HepG2 (cell line): ENCODE results near the gene PLCB1.

Source experiments
- CTCF ChIP-seq: sonication (generic); formaldehyde crosslinking; IDR thresholded peaks from 2 replicates; pipeline ENCODE4 v1.5.0; 2020; ENCODE audit warnings: mild to moderate bottlenecking, missing genetic modification reagents, moderate library complexity
- FOXK2 ChIP-seq: fragments of 450-650 bp; IDR thresholded peaks from 2 replicates; pipeline ENCODE4 v1.6.1; 2016
- MNT ChIP-seq: fragments of 450-650 bp; IDR thresholded peaks from 2 replicates; pipeline ENCODE4 v1.6.1; 2016
- POLR2A ChIP-seq, 2 experiments: IDR thresholded peaks; 2 replicates each; pipeline ENCODE4 v1.6.1; 2011; ENCODE audit warnings: low read depth in 2 of 2, low read length in 2 of 2, mild to moderate bottlenecking in 1 of 2, moderate library complexity in 1 of 2; ENCODE audit not compliant: insufficient read depth in 1 of 2
- PPARG ChIP-seq: conservative IDR thresholded peaks from 2 replicates; pipeline ENCODE4 v1.6.1; 2016; ENCODE audit warnings: missing biosample characterization, missing genetic modification reagents
- SATB2 ChIP-seq: sonication (generic); formaldehyde crosslinking; IDR thresholded peaks from 2 replicates; pipeline ENCODE4 v1.5.0; 2020; ENCODE audit warnings: missing genetic modification reagents
- TAF1 ChIP-seq: sonication (generic); formaldehyde crosslinking; IDR thresholded peaks from 2 replicates; pipeline ENCODE4 v1.4.0; 2020; ENCODE audit warnings: missing genetic modification reagents
- TAF15 ChIP-seq: fragments of 200-400 bp; formaldehyde crosslinking; IDR thresholded peaks from one replicate; pipeline ENCODE4 v1.6.1; 2018; ENCODE audit warnings: mild to moderate bottlenecking, low read depth, low read length; ENCODE audit not compliant: poor library complexity, severe bottlenecking
- ZBTB2 ChIP-seq: sonication (generic); formaldehyde crosslinking; IDR thresholded peaks from 2 replicates; pipeline ENCODE4 v1.8.0; 2022; ENCODE audit warnings: low read depth, missing genetic modification reagents
- ZNF296 ChIP-seq: sonication (generic); formaldehyde crosslinking; conservative IDR thresholded peaks from 2 replicates; pipeline ENCODE4 v1.5.0; 2020; ENCODE audit warnings: mild to moderate bottlenecking, missing genetic modification reagents
- ZNF614 ChIP-seq: IDR thresholded peaks from 2 replicates; pipeline ENCODE4 v1.6.1; 2018; ENCODE audit warnings: missing biosample characterization, missing genetic modification reagents, inconsistent platforms, borderline replicate concordance
- ZNF629 ChIP-seq: sonication (generic); formaldehyde crosslinking; conservative IDR thresholded peaks from 2 replicates; pipeline ENCODE4 v1.5.0; 2020; ENCODE audit warnings: missing genetic modification reagents
- TF ChIP-seq, protein P1 (sequence below), 2 experiments: fragments of 450-650 bp in 1 of 2; sonication (generic) in 1 of 2; formaldehyde crosslinking; IDR thresholded peaks; 2 replicates each; pipeline versions ENCODE4 v1.5.0 to v1.8.0; 2020 to 2022; ENCODE audit warnings: mild to moderate bottlenecking in 1 of 2, missing genetic modification reagents in 1 of 2

GRCh38 chr20:8471465-8471864 lies 339.4 kb downstream of the PLCB1 start:
- TF ChIP-seq ZNF614 (CRISPR knock-in tag) (no peak), MNT (no peak), CTCF (CRISPR knock-in tag) (no peak), POLR2A (IDR thresholded peaks at IDR 0.05; ENCODE audit: insufficient read depth in 1 of 2, low read depth in 2 of 2, low read length in 2 of 2) (no peak), FOXK2 (no peak), PPARG (CRISPR knock-in tag) (no peak), TAF1 (CRISPR knock-in tag) (no peak), ZNF296 (no peak), ZNF629 (CRISPR knock-in tag) (no peak), SATB2 (no peak), ZBTB2 (CRISPR knock-in tag) (no peak), TAF15 (no peak)
- TF ChIP-seq, protein P1, sequence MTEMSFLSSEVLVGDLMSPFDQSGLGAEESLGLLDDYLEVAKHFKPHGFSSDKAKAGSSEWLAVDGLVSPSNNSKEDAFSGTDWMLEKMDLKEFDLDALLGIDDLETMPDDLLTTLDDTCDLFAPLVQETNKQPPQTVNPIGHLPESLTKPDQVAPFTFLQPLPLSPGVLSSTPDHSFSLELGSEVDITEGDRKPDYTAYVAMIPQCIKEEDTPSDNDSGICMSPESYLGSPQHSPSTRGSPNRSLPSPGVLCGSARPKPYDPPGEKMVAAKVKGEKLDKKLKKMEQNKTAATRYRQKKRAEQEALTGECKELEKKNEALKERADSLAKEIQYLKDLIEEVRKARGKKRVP (CRISPR knock-in tag; IDR thresholded peaks at IDR 0.05): no peak
